Stimulated activated naive B cell treated with anti-CD40 and anti-IgM and Interleukin-4, amounts not matched to agents 10 μg/mL and 1 μg/mL and 100 μg/mL, for 72 hours (primary cell): Measurements from ENCODE around the gene C2orf72.
"Not testable (repeated sequence)": the region's sequence is repeated elsewhere in the genome, so short reads cannot be mapped to it uniquely, and the experiment has no call there.

Experiments used
- ATAC-seq, 2 donors: fragments of 150-1000 bp; cut with Tn5 transposase; replicated peaks; 2 replicates each; pipeline ENCODE4 v1.10.0; 2021; ENCODE audit warnings: moderate library complexity in 1 of 2
- DNase-seq: peaks from one replicate; pipeline ENCODE4 v3.0.0; 2021
- H3K27ac Mint-ChIP-seq: one replicate; pipeline ENCODE4 v1.8.0; 2022; ENCODE audit warnings: mild to moderate bottlenecking, mixed read lengths
- H3K27me3 Mint-ChIP-seq, 2 donors: one replicate each; pipeline ENCODE4 v1.8.0; 2022; ENCODE audit warnings: mixed read lengths in 2 of 2
- H3K36me3 Mint-ChIP-seq, 2 donors: one replicate each; pipeline ENCODE4 v1.8.0; 2022; ENCODE audit warnings: mixed read lengths in 2 of 2, mild to moderate bottlenecking in 1 of 2
- H3K4me1 Mint-ChIP-seq, 2 donors: one replicate each; pipeline ENCODE4 v1.8.0; 2022; ENCODE audit warnings: mixed read lengths in 2 of 2, mild to moderate bottlenecking in 1 of 2
- H3K4me3 Mint-ChIP-seq, 2 donors: one replicate each; pipeline ENCODE4 v1.8.0; 2022; ENCODE audit warnings: mild to moderate bottlenecking in 2 of 2, mixed read lengths in 2 of 2, moderate library complexity in 1 of 2
- H3K9me3 Mint-ChIP-seq, 2 donors: one replicate each; pipeline ENCODE4 v1.8.0; 2022; ENCODE audit warnings: mixed read lengths in 2 of 2, mild to moderate bottlenecking in 1 of 2

C2orf72 gene

GRCh38 chr2:231058761-231059550 is 21.6 kb downstream of the C2orf72 start:
- no peak for DNase-seq
- H3K4me1 Mint-ChIP-seq, result peaks cover 19 to 50% of the 10 kb centered on the region in 2 donors
- H3K27ac Mint-ChIP-seq, result no peak overlapping the region
- H3K4me3 Mint-ChIP-seq, result peak overlapping the region; percentile 45 to 99
- peaks cover 21 to 25% of the 10 kb centered on the region in 2 donors for H3K36me3 Mint-ChIP-seq
- no peaks in the 10 kb centered on the region for H3K9me3 Mint-ChIP-seq
- H3K27me3 Mint-ChIP-seq, result peaks cover 4% of the 10 kb centered on the region in 2 donors
- no peak for ATAC-seq

GRCh38 chr2:231059756-231060155 is 22.4 kb downstream of the C2orf72 start:
- DNase-seq (no peak), ATAC-seq (no peak)
- Mint-ChIP-seq H3K27ac (peak overlapping the region; percentile 14), H3K36me3 (peaks cover 21 to 30% of the 10 kb centered on the region in 2 donors), H3K4me3 (no peak overlapping the region), H3K4me1 (peaks cover 19 to 50% of the 10 kb centered on the region in 2 donors), H3K27me3 (no peaks in the 10 kb centered on the region), H3K9me3 (no peaks in the 10 kb centered on the region)

GRCh38 chr2:231062776-231063175 is 25.5 kb downstream of the C2orf72 start:
- Mint-ChIP-seq H3K4me3 (no peak overlapping the region), H3K9me3 (no peaks in the 10 kb centered on the region), H3K4me1 (peaks cover 17 to 47% of the 10 kb centered on the region in 2 donors), H3K27ac (no peak overlapping the region), H3K27me3 (no peaks in the 10 kb centered on the region), H3K36me3 (peaks cover 24 to 42% of the 10 kb centered on the region in 2 donors)
- DNase-seq (no peak), ATAC-seq (no peak)

GRCh38 chr2:231063347-231063746 is 26.0 kb downstream of the C2orf72 start:
- no peak for DNase-seq
- no peak overlapping the region for H3K27ac Mint-ChIP-seq
- H3K27me3 Mint-ChIP-seq, result no peaks in the 10 kb centered on the region
- no peak overlapping the region for H3K4me3 Mint-ChIP-seq
- peaks cover 14 to 41% of the 10 kb centered on the region in 2 donors for H3K4me1 Mint-ChIP-seq
- peaks cover 30 to 48% of the 10 kb centered on the region in 2 donors for H3K36me3 Mint-ChIP-seq
- H3K9me3 Mint-ChIP-seq, result no peaks in the 10 kb centered on the region
- no peak for ATAC-seq

- Mint-ChIP-seq H3K36me3 (peaks cover 25 to 45% of the 10 kb centered on the region in 2 donors), H3K27me3 (no peaks in the 10 kb centered on the region), H3K4me3 (no peak overlapping the region), H3K27ac (no peak overlapping the region), H3K4me1 (peaks cover 4 to 21% of the 10 kb centered on the region in 2 donors), H3K9me3 (no peaks in the 10 kb centered on the region)
- DNase-seq (no peak), ATAC-seq (no peak)
Observed at GRCh38 chr2:231065966-231066365, 28.6 kb downstream of the C2orf72 start.

GRCh38 chr2:231067531-231067930 is 30.2 kb downstream of the C2orf72 start:
- not testable (repeated sequence) for H3K27me3 Mint-ChIP-seq, H3K27ac Mint-ChIP-seq, H3K9me3 Mint-ChIP-seq, DNase-seq, H3K4me3 Mint-ChIP-seq, ATAC-seq
- Mint-ChIP-seq H3K4me1 (peaks cover 4 to 12% of the 10 kb centered on the region in 2 donors), H3K36me3 (peaks cover 19 to 45% of the 10 kb centered on the region in 2 donors)

GRCh38 chr2:231068525-231069222 is 31.4 kb downstream of the C2orf72 start:
- peaks cover 0 to under 1% of the 10 kb centered on the region in 2 donors for H3K4me1 Mint-ChIP-seq
- DNase-seq (no peak), ATAC-seq (no peak)

GRCh38 chr2:231069379-231070054 is 32.2 kb downstream of the C2orf72 start:
- H3K27ac Mint-ChIP-seq, result no peak overlapping the region

More at GRCh38 chr2:231068525-231069222, 31.4 kb downstream of the C2orf72 start:
- H3K4me3 Mint-ChIP-seq, result no peak overlapping the region
- no peaks in the 10 kb centered on the region for H3K9me3 Mint-ChIP-seq
- peaks cover 17 to 43% of the 10 kb centered on the region in 2 donors for H3K36me3 Mint-ChIP-seq
- H3K27me3 Mint-ChIP-seq, result no peaks in the 10 kb centered on the region
- no peak overlapping the region for H3K27ac Mint-ChIP-seq

GRCh38 chr2:231084565-231084964 is 47.2 kb downstream of the C2orf72 start:
- Mint-ChIP-seq H3K9me3 (no peaks in the 10 kb centered on the region), H3K27ac (no peak overlapping the region), H3K27me3 (no peaks in the 10 kb centered on the region), H3K4me1 (no peaks in the 10 kb centered on the region), H3K36me3 (peaks cover 29 to 53% of the 10 kb centered on the region in 2 donors), H3K4me3 (no peak overlapping the region)
- ATAC-seq, result no peak
- no peak for DNase-seq

More at GRCh38 chr2:231069379-231070054, 32.2 kb downstream of the C2orf72 start:
- H3K9me3 Mint-ChIP-seq, result no peaks in the 10 kb centered on the region
- H3K4me3 Mint-ChIP-seq, result no peak overlapping the region
- no peaks in the 10 kb centered on the region for H3K4me1 Mint-ChIP-seq
- no peaks in the 10 kb centered on the region for H3K27me3 Mint-ChIP-seq
- no peak for ATAC-seq
- DNase-seq, result no peak
- H3K36me3 Mint-ChIP-seq, result peaks cover 17 to 39% of the 10 kb centered on the region in 2 donors

- H3K36me3 Mint-ChIP-seq, result peaks cover 53 to 61% of the 10 kb centered on the region in 2 donors
- no peak for ATAC-seq
Observed at GRCh38 chr2:231088754-231089153, 51.4 kb downstream of the C2orf72 start.

GRCh38 chr2:231093933-231094332 is 56.6 kb downstream of the C2orf72 start:
- Mint-ChIP-seq H3K27me3 (no peaks in the 10 kb centered on the region), H3K36me3 (peaks cover 79 to 84% of the 10 kb centered on the region in 2 donors), H3K9me3 (peaks cover 14 to 18% of the 10 kb centered on the region in 2 donors), H3K4me1 (no peaks in the 10 kb centered on the region), H3K4me3 (no peak overlapping the region), H3K27ac (no peak overlapping the region)
- ATAC-seq (no peak), DNase-seq (no peak)

More at GRCh38 chr2:231088754-231089153, 51.4 kb downstream of the C2orf72 start:
- Mint-ChIP-seq H3K27me3 (no peaks in the 10 kb centered on the region), H3K4me3 (no peak overlapping the region), H3K9me3 (peaks cover 2 to 5% of the 10 kb centered on the region in 2 donors), H3K4me1 (no peaks in the 10 kb centered on the region), H3K27ac (no peak overlapping the region)
- no peak for DNase-seq

GRCh38 chr2:231094736-231095346 is 57.5 kb downstream of the C2orf72 start:
- H3K36me3 Mint-ChIP-seq, result peaks cover 85 to 87% of the 10 kb centered on the region in 2 donors

More at GRCh38 chr2:231094736-231095346, 57.5 kb downstream of the C2orf72 start:
- Mint-ChIP-seq H3K9me3 (peaks cover 16 to 24% of the 10 kb centered on the region in 2 donors), H3K4me1 (no peaks in the 10 kb centered on the region), H3K27ac (no peak overlapping the region), H3K27me3 (no peaks in the 10 kb centered on the region), H3K4me3 (no peak overlapping the region)
- no peak for DNase-seq
- no peak for ATAC-seq
